ENCODE data around the gene FBF1.
A peak's percentile ranks its signal among the peaks of the same experiment; 100 is the strongest.
"Not testable (repeated sequence)": the region's sequence is repeated elsewhere in the genome, so short reads cannot be mapped to it uniquely, and the experiment has no call there.

Gene FBF1

DNA sequence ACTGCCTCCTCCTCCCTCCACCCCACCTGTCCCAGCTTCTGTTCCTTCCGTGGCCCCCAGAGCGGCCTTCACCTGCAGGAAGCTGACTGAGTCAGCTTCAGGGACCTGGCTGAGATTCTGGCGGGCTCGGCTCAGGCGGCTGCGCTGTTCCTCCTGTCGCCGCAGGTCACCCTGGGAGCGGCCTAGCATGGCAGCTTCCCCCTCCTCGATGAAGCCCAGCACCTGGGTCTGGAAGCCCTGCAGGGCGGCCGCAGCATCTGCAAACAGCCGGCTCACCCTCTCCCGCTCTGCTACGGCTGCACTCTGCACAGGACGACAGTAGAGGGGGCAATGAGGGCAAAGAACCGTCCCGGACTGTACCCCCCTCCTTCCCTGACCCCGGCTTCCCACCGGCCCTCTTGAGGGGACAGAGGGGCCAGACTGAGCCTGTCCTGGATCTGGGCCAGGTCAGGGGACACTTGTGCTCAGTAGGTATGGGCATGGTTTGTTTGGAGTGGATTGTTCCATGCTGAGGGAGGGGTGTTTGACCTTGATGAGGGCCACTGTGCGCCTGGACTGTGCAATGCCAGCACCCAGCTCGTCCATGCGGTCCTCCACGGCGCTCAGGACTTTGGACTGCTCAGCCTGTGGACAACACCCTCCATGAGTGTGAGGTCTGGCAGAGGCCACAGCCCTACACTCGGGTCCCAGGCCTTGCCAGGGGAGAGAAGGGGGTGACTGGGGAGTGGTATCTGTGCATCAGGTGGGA lies 64.5 kb downstream of the FBF1 start:
- DNase-seq (ENCODE audit: low spot score) = peak; percentile 66

DNA sequence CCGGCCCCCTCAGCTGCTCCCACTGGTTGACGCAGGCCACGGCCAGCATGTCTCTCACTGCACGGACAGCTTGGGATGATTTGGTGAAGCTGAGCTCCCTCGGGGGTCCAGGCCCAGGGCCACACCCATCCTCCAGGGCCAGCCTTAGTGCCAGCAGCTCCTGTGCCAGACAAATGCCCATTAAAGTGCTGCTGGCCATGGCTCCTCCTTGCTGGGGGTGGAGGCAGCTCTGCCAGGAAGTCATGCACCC lies 65.0 kb downstream of the FBF1 start:
- DNase-seq (ENCODE audit: low spot score) = no peak

DNA sequence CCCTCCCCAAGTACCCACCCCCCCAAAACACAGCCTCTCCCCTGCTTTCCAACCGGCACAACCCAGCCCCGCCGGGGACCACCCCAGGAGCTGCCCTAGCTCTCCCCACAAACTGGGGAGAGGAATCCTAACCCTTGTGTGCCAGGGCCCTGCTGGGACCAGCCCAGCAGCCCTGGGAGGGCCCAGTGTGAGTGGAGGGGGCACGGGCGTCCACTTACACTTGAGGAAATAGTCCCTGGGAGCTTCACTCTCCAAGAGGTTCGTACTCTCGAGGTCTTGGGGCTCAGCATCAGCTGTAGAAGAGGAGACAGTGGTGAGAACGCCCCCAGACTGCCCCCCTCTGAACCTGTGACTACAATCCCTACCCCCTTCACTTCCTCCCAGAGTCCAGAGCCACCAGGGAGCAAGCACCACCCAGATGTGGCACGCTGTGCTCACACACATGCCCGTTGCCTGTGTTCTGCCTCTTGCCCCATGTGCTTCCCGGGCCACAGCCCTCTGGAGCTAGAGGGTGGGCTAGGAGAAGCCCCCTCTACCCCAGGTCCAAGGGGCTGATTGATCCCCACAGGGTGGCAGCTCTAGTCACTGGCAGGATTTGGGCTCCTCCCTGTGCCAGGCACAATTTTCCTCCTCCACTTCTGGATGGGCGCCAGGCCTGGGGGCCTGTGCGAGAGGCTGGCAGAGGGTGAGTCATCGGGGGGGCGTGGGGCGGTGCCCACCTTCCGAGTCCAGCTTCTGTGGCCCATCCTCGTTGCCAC lies 65.5 kb downstream of the FBF1 start:
- DNase-seq (ENCODE audit: low spot score) = no peak

DNA sequence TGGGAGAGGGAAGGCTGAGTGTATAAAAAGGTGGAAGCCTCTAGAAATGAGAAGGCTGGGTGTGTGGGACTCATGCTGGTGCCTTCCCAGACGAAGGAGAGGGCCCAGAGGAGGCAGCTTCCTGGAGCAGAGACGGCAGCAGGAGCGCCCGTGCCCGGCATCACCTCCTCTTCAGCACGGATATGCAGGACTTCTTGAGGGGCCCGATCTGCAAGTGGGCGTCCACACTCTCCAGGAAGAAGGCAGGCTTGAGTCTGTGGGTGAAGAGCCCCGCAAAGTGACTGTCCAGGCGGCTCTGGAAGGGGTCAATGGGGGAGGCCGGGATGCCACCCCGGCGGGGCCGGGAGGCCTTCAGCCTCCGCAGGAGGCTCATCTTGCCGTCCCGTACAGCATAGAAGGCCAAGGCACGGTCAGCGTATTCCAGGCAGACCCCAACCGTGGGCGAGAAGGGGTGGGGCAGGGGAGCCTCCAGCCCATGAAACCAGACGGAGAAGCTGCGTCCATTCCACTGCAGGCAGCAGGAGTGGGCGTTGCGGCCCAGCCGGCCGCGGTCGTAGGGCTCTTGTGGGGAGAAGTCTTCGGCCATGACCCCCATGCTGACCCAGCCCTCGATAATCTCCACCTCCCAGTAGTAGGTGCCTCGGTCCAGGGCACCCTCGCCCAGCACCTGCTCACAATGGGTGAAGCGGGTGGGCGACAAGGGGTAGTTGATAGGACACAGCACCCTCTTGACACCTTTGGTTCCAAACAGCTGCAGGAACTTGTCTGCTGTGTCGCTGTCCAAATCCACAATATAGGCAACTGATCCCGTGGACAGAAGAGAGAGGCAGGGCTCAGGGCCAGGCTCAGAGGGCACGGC lies 66.3 kb downstream of the FBF1 start:
- no peak for DNase-seq (ENCODE audit: low spot score)

DNA sequence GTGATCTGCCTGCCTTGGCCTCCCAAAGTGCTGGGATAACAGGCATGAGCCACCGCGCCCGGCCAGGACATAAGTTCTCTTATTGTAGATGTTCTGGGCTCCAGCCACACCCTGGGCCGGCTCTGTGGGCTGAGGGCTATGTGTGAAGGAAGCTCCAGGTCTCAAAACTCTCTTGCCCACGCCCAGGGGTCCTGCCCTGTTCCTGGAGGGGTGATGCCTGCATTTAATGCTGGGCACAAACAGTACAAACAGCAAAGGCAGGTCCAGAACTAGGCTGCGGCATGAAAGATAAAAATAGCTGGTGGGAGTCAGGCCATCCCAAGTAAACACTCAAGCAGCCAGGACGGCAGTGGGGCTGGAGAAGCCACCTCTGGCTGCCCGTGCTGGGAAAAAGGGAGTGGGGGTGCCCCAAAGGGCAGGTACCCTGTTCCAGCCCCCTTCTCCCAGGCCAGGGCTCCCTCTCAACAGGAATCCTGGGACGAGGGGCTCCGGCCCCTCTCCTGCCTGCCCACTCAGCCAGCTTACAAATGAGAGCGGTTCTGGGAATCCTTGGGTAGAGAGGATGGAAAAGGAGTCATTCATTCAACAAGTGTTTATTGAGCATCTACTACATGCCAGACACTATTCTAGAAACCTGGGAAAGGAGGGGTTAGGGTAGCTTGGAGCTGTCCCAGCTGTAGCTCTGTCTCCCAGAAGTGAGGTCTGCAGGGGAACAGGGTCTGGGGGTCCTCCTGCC lies 67.1 kb downstream of the FBF1 start:
- no peak for DNase-seq (ENCODE audit: low spot score)

DNA sequence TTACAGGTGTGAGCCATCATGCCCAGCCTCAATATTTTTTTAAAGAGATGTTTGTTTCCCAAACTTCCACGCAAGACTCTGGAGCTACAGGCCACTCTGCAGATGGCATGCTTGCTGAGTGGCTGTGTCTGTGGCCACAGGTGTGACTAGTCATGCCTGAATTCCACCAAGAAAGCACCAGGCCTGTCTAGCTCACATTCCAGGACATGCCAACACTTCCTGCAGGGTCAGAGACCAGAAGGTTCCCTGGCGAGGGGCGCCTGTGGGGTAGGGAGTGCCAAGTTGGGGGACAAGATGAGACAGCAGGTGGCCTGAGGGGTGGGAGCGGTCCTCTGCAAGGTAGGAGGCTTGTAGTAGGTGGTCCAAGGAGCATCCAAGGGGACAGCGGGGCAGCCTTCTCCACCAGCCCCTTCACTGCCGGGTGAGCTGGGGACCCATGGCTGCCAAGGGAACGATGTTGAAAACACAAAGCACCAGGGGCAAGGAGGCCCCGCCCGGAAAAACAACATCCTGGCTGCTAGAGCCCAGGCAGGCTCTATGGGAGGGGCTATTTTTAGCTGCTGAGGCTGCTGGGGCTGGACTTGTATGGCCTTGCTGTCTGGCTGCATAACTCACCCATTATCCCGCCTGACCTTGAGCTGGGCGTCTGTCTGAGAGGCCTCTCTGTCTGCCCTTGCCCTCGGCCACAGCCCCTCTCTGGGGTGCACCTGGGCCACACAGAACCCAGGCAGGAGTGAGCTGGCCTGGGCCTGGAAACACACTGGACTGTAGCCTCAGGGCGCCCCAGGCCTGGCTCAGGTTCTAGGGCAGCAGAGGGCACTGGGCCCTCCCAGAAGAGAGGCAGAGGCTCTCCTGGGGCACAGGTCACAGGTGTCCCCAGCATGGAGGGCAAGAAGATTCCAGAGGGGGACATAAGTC lies 68.1 kb downstream of the FBF1 start:
- DNase-seq (ENCODE audit: low spot score) = peak; percentile 89

DNA sequence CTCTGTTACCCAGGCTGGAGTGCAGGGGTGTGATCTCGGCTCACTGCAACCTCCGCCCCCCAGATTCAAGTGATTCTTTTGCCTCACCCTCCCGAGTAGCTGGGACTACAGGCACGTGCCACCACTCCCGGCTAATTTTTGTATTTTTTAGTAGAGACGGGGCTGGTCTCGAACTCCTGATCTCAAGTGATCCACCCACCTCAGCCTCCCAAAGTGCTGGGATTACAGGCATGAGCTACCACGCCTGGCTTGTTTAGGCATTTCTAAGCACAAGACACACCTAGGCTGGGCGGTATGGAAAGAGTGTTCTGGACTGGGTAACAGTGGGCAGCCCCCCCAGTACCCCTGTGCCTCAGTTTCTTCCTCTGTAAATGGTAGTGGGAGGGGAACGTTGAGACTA lies 70.6 kb downstream of the FBF1 start:
- not testable (repeated sequence) for DNase-seq (ENCODE audit: low spot score)

DNA sequence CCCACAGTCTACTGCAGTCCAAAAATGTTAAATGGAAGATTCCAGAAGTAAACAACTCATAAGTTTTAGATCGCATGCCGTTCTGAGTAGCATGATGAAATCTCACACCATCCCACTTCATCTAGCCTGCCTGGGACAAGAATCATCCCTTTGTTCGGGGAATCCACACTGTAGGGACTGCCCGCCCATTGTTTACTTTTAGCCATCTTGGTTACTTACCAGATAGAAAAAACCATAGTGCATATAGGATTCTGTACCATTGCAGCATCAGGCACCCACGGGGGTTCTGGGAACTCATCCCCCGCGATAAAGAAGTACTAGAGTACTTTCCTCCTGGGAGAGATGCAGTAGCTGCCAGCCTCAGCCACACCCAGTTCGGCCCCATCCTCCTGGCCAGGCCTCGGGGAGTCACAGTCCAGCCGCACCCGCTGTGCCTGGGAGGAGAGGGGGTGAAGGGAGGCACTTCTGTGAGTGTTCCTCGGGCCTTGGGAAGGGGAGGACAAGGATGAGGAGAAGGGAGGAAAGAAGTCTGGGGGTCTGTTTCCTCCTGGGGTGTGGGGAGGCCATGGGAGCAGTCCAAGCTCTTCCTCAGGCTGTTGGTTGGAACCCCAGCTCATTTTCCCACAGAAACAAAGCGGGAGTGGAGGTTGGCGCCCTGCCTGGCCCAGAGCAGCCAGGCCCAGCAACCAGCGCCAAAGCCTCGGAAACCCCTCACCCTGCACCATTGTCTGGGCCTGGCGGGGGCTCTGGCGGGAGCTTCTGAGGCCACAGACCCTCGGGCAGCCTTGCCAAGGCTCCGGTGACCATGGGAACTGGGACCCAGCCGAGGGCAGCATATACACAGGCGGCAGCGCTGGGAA lies 71.3 kb downstream of the FBF1 start:
- DNase-seq (ENCODE audit: low spot score) = no peak

DNA sequence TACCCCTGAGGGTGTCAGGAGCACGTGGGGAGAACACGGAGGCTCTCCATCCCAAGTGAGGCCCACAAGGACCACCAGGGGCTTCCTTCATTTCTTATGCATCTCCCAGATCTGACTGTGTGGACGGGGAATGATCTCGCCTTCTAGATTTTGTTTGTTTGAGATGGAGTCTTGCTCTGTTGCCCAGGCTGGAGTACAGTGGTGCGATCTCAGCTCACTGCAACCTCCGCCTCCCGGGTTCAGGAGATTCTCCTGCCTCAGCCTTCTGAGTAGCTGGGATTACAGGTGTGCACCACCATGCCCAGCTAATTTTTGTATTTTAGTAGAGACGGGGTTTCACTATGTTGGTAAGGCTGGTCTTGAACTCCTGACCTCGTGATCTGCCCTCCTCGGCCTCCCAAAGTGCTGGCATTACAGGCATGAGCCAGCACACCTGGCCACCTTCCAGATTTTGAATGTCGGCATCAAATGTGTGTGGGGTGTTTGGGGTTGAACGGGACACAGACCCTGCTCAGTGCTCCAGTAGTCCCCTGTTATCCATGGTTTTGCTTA lies 72.0 kb downstream of the FBF1 start:
- DNase-seq (ENCODE audit: low spot score) = not testable (repeated sequence)

DNA sequence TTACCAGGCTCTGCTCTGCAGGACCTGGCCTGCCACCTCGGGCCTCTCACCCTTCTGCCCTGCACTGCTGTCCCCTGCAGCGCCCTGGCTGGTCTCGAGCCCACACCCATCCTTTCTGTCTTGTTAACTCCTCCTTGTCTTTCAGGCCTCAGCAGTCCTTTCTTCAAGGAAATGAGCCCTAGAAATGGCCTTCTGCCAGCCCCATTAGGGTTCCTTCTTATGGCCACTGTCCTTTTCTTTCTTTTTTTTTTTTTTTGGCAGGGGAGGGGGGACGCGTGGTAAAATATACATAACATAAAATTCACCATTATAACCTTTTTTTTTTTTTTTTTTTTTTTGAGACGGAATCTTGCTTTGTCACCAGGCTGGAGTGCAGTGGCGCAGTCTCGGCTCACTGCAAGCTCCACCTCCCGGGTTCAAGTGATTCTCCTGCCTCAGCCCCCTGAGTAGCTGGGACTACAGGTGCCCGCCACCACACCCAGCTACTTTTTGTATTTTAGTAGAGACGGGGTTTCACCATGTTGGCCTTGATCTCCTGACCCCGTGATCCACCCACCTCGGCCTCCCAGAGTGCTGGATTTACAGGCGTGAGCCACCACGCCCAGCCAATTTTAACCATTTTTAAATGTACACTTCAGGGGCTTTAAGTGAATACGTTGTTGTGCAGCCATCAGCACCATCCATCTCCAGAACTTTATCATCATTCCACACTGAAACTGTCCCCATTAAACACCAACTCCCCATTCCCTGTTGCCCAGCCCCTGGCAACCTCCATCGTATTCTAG lies 75.2 kb downstream of the FBF1 start:
- DNase-seq (ENCODE audit: low spot score) = not testable (repeated sequence)

DNA sequence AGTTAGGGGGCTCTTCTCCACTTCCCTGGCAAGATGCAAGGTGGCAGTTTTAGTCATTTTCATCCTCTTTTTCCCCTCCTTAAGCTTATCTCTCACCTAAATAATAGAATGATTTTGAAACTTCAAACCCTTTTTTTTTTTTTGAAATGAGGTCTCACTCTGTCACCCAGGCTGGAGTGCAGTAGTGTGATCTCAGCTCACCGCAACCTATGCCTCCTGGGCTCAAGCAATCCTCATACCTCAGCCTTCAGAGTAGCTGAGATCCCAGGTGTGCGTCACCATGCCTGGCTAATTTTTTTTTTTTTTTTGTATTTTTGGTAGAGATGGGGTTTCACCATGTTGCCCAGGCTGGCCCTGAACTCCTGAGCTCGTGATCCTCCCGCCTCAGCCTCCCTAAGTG lies 76.0 kb downstream of the FBF1 start:
- not testable (repeated sequence) for DNase-seq (ENCODE audit: low spot score)

DNA sequence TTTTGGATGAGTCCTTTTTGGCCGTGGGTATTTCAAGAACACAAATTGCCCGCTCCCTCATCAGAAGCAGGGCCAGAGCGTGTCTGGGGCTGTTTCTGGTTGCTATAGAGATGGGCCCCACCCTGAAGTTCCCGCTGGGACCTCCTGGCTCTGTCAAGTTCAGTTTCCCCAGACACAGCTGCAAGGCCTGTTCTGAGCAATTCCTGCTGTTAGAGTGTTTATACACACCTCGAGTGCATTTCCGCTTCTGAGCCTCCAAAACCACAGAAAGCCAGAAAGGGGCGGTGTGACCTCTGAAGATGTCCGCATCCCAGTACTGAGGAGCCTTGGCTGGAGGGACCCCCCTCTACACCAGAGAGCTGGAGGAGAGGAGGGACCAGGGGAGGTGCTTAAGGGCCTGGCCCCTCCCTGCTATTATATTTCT lies 76.4 kb downstream of the FBF1 start:
- no peak for DNase-seq (ENCODE audit: low spot score)

DNA sequence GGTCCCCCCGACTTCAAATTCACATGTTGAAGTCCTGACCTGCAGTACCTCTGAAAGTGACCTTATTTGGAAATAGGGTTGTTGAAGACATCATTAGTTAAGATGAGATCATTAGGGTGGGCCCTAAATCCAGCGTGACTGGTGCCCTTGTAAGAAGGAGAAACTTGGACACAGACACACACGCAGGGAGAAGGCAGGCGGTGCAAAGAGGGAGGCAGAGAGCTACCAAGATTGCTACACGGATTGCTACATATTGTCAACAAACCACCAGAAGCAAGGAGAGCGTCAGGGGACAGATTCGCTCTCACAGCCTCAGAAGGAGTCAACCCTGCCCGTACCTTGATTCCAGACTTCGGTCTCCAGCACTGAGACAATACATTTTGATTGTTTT lies 78.9 kb downstream of the FBF1 start:
- DNase-seq (ENCODE audit: low spot score) = no peak
